NCI-H2107 treated with DMSO at 0.1 percent for 48 hours (cell line): Measurements from ENCODE around the gene SMG5.
"Not testable (repeated sequence)": the region's sequence is repeated elsewhere in the genome, so short reads cannot be mapped to it uniquely, and the experiment has no call there.

Source experiments
- DNase-seq: peaks from one replicate; lab custom pipeline; 2025; ENCODE audit not compliant: unreplicated experiment; lab: John Stamatoyannopoulos, UW

The SMG5 gene

GRCh38 chr1:156282479-156283222 lies at the start of gene SMG5:
Gene SMG5 (minus strand): TSS chr1:156282825. CDS start chr1:156282680, 145 bp downstream.
- DNase-seq = peak; percentile 96

- DNase-seq = not testable (repeated sequence)
Measured at GRCh38 chr1:156323179-156323578, 40.6 kb upstream of the SMG5 start.

- no peak for DNase-seq
Measured at GRCh38 chr1:156320560-156320959, 37.9 kb upstream of the SMG5 start.

- no peak for DNase-seq
Measured at GRCh38 chr1:156319664-156320063, 37.0 kb upstream of the SMG5 start.

GRCh38 chr1:156316909-156317308 lies 34.3 kb upstream of the SMG5 start:
- DNase-seq = no peak

GRCh38 chr1:156310962-156311361 lies 28.3 kb upstream of the SMG5 start:
- no peak for DNase-seq

GRCh38 chr1:156308078-156308477 lies 25.5 kb upstream of the SMG5 start:
- DNase-seq = no peak

- DNase-seq = no peak
Measured at GRCh38 chr1:156305215-156305614, 22.6 kb upstream of the SMG5 start.

GRCh38 chr1:156303241-156303640 lies 20.6 kb upstream of the SMG5 start:
- no peak for DNase-seq

GRCh38 chr1:156298852-156299357 lies 16.3 kb upstream of the SMG5 start, which contains the start of gene VHLL:
Gene VHLL (minus strand): TSS chr1:156299307. CDS start chr1:156299189, 118 bp downstream.
- DNase-seq = no peak

- peak; percentile 36 for DNase-seq
Measured at GRCh38 chr1:156295391-156295947, 12.8 kb upstream of the SMG5 start, which contains the start of gene GLMP. Gene GLMP (minus strand): TSS chr1:156295679. CDS start chr1:156295645, 34 bp downstream.

GRCh38 chr1:156293895-156294294 lies 11.3 kb upstream of the SMG5 start:
- no peak for DNase-seq

- no peak for DNase-seq
Measured at GRCh38 chr1:156293098-156293434, 10.4 kb upstream of the SMG5 start.

GRCh38 chr1:156291226-156292061 lies 8.8 kb upstream of the SMG5 start:
- DNase-seq = no peak

GRCh38 chr1:156289857-156290256 lies 7.2 kb upstream of the SMG5 start:
- DNase-seq = no peak

- DNase-seq = no peak
Measured at GRCh38 chr1:156286061-156286460, 3.4 kb upstream of the SMG5 start.

- no peak for DNase-seq
Measured at GRCh38 chr1:156285437-156285836, 2.8 kb upstream of the SMG5 start.

- DNase-seq = no peak
Measured at GRCh38 chr1:156284757-156285156, 2.1 kb upstream of the SMG5 start.

- DNase-seq = no peak
Measured at GRCh38 chr1:156284112-156284511, 1.5 kb upstream of the SMG5 start, which contains the start of gene TMEM79. Gene TMEM79 (plus strand): TSS chr1:156284325. CDS start chr1:156285227, 902 bp downstream.

GRCh38 chr1:156283521-156283920 lies 896 bp upstream of the SMG5 start:
- no peak for DNase-seq

- no peak for DNase-seq
Measured at GRCh38 chr1:156281693-156282478, 739 bp downstream of the SMG5 start.
